ENCODE data around the gene CARF. TPM values are rescaled to one million over a fixed set of nuclear protein-coding genes. Genes with fewer than 3 reads are reported as not detected.

CARF gene
- total and polyA plus RNA-seq, 4 donors = 0.98 to 4.3 (median 2.9) TPM

- H3K27ac ChIP-seq (ENCODE audit: low read depth in 1 of 2, low read length in 2 of 2) = no peak overlapping the region
- H3K36me3 ChIP-seq (ENCODE audit: control insufficient read depth in 4 of 4, insufficient read depth in 3 of 4, low read depth in 1 of 4, low read length in 3 of 4) = no peaks in the 10 kb centered on the region
- H3K4me3 ChIP-seq (ENCODE audit: low read depth in 1 of 3, low read length in 3 of 3) = no peak overlapping the region
- TF ChIP-seq FOXA1 (IDR thresholded peaks at IDR 0.05) (no peak), REST (IDR thresholded peaks at IDR 0.05) (no peak), MAX (IDR thresholded peaks at IDR 0.05) (no peak), GABPA (IDR thresholded peaks at IDR 0.05 in 1 of 2, conservative IDR thresholded peaks at IDR 0.05 in 1 of 2) (no peak), HNF4G (IDR thresholded peaks at IDR 0.05) (no peak), RXRA (IDR thresholded peaks at IDR 0.05) (no peak), SP1 (IDR thresholded peaks at IDR 0.05) (no peak), RAD21 (IDR thresholded peaks at IDR 0.05) (no peak), YY1 (IDR thresholded peaks at IDR 0.05) (no peak), CTCF (IDR thresholded peaks at IDR 0.05; ENCODE audit: low read depth, low read length, missing input control) (no peak), ZBTB33 (IDR thresholded peaks at IDR 0.05) (no peak)
- peaks cover 0 to 9% (median 4%) of the 10 kb centered on the region in 4 donors for H3K4me1 ChIP-seq (ENCODE audit: control insufficient read depth in 4 of 4, insufficient read depth in 4 of 4, low read length in 3 of 4)
- H3K9me3 ChIP-seq (ENCODE audit: control insufficient read depth in 4 of 4, low read length in 3 of 4) = no peaks in the 10 kb centered on the region
- no peak for DNase-seq (ENCODE audit: low spot score)
- WGBS = 61% methylated on average over 3 of the region's 3 CpGs
- no peak overlapping the region for H3K9ac ChIP-seq (ENCODE audit: low read depth in 1 of 2, low read length in 2 of 2)
- H3K27me3 ChIP-seq (ENCODE audit: control insufficient read depth in 4 of 4, insufficient read depth in 4 of 4, low read length in 3 of 4) = no peaks in the 10 kb centered on the region
Observed at GRCh38 chr2:203035879-203036470, 123.9 kb downstream of the CARF start.

Small RNAs within 50 kb of the gene (small RNA-seq; reads per million reads assigned to genes)
- not detected for gene AC010900.2

Other genes starting within 250 kb of the CARF start
- 1 to 10 TPM in 1 of 2 donors, under 1 TPM in 1; 0.92 to 1.7 TPM for gene ICA1L, start 40.5 kb upstream of the CARF start, total RNA-seq
- gene ICA1L, start 40.5 kb upstream of the CARF start, polyA plus RNA-seq = under 1 TPM; 0.15 to 0.65 TPM
- 10 to 100 TPM; 14.6 to 22.3 TPM for gene WDR12, start 602 bp upstream of the CARF start, total RNA-seq
- gene WDR12, start 602 bp upstream of the CARF start, polyA plus RNA-seq = 10 to 100 TPM in 1 of 2 donors, 1 to 10 TPM in 1; 6.6 to 26.1 TPM
- gene NBEAL1, start 102.6 kb downstream of the CARF start, total RNA-seq = 10 to 100 TPM; 12.0 to 47.9 TPM
- 10 to 100 TPM in 1 of 2 donors, 1 to 10 TPM in 1; 4.4 to 22.1 TPM for gene NBEAL1, start 102.6 kb downstream of the CARF start, polyA plus RNA-seq